NCI-H82 treated with DMSO at 0.1 percent for 48 hours (cell line): ENCODE data around the gene PCAT6.
"Not testable (repeated sequence)": the region's sequence is repeated elsewhere in the genome, so short reads cannot be mapped to it uniquely, and the experiment has no call there.

ENCODE experiments used
- DNase-seq: peaks from one replicate; lab custom pipeline; 2025; ENCODE audit not compliant: unreplicated experiment; lab: John Stamatoyannopoulos, UW

The PCAT6 gene

GRCh38 chr1:202810615-202811295, at the start of gene PCAT6:
PCAT6 (plus strand) TSS chr1:202810954.
- peak; percentile 90 for DNase-seq

- DNase-seq = no peak
Observed at GRCh38 chr1:202762019-202762418, 48.7 kb upstream of the PCAT6 start.

GRCh38 chr1:202765721-202766120, 45.0 kb upstream of the PCAT6 start:
- no peak for DNase-seq

GRCh38 chr1:202770135-202770534, 40.6 kb upstream of the PCAT6 start:
- DNase-seq = no peak

- no peak for DNase-seq
Observed at GRCh38 chr1:202781180-202781579, 29.6 kb upstream of the PCAT6 start.

- DNase-seq = no peak
Observed at GRCh38 chr1:202786804-202787203, 23.9 kb upstream of the PCAT6 start.

- DNase-seq = no peak
Observed at GRCh38 chr1:202788800-202789199, 22.0 kb upstream of the PCAT6 start.

- no peak for DNase-seq
Observed at GRCh38 chr1:202791077-202791747, 19.5 kb upstream of the PCAT6 start.

GRCh38 chr1:202794051-202794740, 16.6 kb upstream of the PCAT6 start:
- DNase-seq = no peak

GRCh38 chr1:202794931-202795330, 15.8 kb upstream of the PCAT6 start:
- not testable (repeated sequence) for DNase-seq

GRCh38 chr1:202796670-202797069, 14.1 kb upstream of the PCAT6 start:
- DNase-seq = no peak

- no peak for DNase-seq
Observed at GRCh38 chr1:202798260-202798659, 12.5 kb upstream of the PCAT6 start.

GRCh38 chr1:202798792-202799331, 11.9 kb upstream of the PCAT6 start:
- peak; percentile 91 for DNase-seq

GRCh38 chr1:202800742-202801141, 10.0 kb upstream of the PCAT6 start:
- no peak for DNase-seq

GRCh38 chr1:202801175-202801574, 9.6 kb upstream of the PCAT6 start:
- no peak for DNase-seq

- DNase-seq = no peak
Observed at GRCh38 chr1:202802034-202802433, 8.7 kb upstream of the PCAT6 start.

- no peak for DNase-seq
Observed at GRCh38 chr1:202802998-202803932, 7.5 kb upstream of the PCAT6 start.

GRCh38 chr1:202804126-202804525, 6.6 kb upstream of the PCAT6 start:
- DNase-seq = no peak

GRCh38 chr1:202805886-202806844, 4.6 kb upstream of the PCAT6 start:
- DNase-seq = no peak
